GM21381 (cell line): Measurements from ENCODE around the gene RASAL2.

Experiments used
- ATAC-seq: cut with Tn5 transposase; IDR thresholded peaks from one replicate; pipeline ENCODE4 v1.9.1; 2021; ENCODE audit warnings: mild to moderate bottlenecking, moderate library complexity; ENCODE audit not compliant: unreplicated experiment

RASAL2 gene

DNA sequence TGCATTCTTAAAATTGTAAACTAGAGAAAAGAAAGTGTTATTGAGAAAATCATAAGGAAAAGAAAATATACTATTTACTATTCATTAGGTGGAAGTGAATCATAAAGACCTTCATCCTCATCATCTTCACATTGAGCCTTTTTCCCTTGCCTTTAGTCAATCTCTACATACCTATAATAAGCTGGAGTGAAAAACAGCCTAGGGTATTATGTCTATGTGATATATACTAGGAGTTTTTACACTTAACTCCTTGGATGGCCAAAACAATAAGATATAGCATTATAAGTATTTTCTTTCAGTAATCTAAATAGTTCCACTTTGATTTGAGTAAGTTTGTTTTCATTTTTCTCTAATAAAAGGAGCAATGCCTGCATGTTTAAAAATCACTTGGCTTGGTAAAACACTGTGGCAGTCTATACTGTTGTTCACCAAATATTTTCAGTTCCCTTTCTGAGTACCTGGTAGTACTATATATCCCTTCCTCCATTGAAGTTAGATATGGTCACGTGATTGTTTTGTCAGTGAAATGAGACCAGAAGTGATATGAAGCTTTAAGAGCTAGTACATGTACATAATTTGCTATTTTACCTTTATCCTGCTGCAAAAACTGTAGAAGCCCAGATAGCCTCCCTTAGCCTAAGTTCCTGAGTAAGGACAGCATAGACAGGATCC is 324.5 kb downstream of the RASAL2 start:
- ATAC-seq, result peak; percentile 91

GRCh38 chr1:178434360-178434759 is 340.5 kb downstream of the RASAL2 start:
- no peak for ATAC-seq

DNA sequence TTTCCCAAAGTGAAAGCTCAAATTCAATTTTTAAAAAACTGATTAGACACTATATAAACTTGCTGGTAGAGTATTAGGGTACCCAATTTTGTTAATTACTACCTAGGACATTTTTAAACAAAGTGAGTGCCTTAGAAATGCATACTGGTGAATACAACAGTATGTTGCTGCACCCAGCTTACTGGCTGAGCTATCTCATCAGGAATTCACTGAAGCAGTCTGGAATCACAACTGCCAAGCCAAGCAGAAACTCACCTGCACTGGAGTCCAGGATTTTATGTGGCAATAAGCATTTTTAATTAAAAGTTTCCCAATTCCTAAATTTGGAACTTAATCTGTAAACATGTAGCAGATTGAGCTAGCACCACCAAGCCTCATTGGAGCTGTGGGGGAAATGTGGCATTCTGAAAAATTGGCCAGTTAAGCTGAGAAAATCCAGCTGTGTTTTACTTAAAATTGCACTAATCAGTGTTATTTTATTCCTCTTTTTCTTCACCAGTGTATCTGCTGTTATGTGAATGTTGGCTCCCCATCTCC is 341.1 kb downstream of the RASAL2 start:
- no peak for ATAC-seq

GRCh38 chr1:178436899-178437298 is 343.0 kb downstream of the RASAL2 start:
- no peak for ATAC-seq

GRCh38 chr1:178438432-178438831 is 344.5 kb downstream of the RASAL2 start:
- ATAC-seq, result no peak

DNA sequence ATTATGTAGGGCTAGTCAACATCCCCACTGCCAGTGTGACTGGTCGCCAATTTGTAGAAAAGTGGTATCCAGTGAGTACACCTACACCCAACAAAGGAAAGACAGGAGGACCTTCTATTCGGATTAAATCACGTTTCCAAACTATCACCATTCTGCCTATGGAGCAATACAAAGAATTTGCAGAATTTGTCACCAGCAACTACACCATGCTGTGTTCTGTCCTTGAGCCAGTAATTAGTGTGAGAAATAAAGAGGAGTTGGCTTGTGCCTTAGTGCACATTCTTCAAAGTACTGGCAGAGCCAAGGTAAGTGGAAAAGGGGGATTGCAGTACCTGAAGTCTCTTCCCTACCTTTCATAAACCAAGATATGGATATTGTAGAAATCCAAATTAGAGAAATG is 349.0 kb downstream of the RASAL2 start:
- ATAC-seq, result no peak

DNA sequence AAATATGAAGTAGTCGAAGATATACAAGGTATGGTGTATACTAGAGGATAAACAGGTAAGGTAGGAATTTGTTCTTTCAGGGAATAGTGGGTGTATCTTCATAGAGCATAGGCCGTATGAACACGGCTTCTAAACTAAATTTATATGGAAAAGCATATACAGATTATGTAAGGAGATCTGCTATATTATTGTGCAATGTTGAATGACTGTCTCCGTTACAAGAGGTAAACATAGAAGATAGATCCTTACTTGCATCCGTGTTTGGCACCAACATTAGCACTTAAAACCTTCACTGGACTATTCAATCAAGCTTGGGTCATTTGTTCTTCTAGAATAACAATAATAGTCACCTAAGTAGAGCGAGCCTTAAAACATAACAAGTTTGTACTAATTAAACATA is 357.0 kb downstream of the RASAL2 start:
- no peak for ATAC-seq

DNA sequence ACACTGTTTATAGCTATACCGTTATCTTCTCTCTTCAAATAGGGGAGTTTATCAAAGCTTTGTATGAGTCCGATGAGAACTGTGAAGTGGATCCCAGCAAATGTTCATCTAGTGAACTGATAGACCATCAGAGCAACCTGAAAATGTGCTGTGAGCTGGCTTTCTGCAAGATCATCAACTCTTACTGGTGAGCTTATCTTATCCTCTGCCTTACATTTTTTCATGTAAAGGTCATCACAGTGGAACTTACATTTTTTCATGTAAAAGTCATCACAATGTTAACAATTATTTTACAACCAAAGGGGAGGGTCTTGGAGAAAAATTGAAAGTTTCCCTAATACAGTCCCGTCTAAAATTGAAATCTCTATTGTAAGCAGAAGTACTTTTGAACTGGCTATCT is 357.6 kb downstream of the RASAL2 start:
- no peak for ATAC-seq

DNA sequence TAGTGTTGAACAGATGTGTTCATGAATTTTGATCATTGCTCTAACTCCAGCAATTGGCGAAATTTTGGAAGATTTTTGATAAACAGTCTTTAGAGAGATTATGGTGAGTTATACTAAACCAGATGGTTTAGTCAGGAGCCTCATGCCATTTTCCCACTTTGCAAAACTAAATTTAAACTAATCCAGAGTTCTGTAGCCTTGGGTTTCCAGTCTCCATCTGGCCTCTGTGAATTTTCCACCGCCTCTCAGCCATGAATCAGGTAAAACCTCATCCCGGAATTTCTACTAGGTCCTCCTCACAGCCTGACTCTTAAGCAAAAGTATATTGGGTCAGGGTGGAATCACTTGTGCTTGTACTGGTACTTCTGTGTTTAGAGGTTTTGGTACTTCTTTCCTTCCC is 358.1 kb downstream of the RASAL2 start:
- ATAC-seq, result no peak

GRCh38 chr1:178456472-178456871 is 362.6 kb downstream of the RASAL2 start:
- ATAC-seq, result no peak

- no peak for ATAC-seq
Measured at GRCh38 chr1:178457651-178458050, 363.7 kb downstream of the RASAL2 start.

GRCh38 chr1:178458203-178458602 is 364.3 kb downstream of the RASAL2 start:
- no peak for ATAC-seq

GRCh38 chr1:178461104-178461503 is 367.2 kb downstream of the RASAL2 start:
- ATAC-seq, result no peak

DNA sequence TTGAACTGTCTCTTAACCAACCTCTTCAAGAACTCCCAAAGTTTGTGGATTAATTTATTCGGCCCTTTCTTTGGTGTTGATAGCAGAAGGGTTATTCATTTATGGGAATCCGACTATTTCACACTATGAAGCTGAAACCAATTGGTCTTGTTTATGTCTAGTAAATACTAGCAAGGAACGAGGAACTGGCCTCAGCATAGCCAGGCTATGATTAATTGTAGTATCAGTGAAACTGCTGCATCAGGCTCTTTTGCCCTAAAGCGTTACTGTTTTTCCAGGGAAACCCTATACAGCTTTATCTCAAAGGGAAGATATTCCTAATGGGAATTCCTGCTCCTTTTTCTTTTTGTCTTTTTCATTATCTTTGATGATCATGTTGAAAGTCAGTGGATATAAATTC is 367.8 kb downstream of the RASAL2 start:
- ATAC-seq, result no peak

DNA sequence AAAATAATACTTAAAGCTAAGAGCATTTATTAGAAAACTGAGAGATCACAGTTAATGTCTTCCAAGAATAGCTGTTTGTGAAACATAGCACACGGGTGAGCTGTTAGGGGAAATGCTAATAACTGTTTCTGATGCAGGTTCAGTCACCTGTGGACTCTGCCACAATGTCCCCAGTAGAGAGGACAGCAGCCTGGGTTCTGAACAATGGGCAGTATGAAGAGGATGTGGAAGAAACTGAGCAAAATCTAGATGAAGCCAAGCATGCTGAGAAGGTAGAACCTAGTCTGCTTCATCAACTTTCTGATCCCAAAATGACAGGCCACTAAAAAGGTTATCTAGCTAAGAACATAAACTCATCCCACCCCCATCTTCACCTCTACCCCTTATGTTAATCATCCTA is 370.2 kb downstream of the RASAL2 start:
- ATAC-seq, result no peak

- no peak for ATAC-seq
Measured at GRCh38 chr1:178464566-178464965, 370.7 kb downstream of the RASAL2 start.

GRCh38 chr1:178465011-178465410 is 371.1 kb downstream of the RASAL2 start:
- no peak for ATAC-seq

GRCh38 chr1:178467837-178468236 is 373.9 kb downstream of the RASAL2 start:
- no peak for ATAC-seq

- ATAC-seq, result no peak
Measured at GRCh38 chr1:178470411-178470960, 376.6 kb downstream of the RASAL2 start.

GRCh38 chr1:178472531-178472930 is 378.6 kb downstream of the RASAL2 start:
- no peak for ATAC-seq

DNA sequence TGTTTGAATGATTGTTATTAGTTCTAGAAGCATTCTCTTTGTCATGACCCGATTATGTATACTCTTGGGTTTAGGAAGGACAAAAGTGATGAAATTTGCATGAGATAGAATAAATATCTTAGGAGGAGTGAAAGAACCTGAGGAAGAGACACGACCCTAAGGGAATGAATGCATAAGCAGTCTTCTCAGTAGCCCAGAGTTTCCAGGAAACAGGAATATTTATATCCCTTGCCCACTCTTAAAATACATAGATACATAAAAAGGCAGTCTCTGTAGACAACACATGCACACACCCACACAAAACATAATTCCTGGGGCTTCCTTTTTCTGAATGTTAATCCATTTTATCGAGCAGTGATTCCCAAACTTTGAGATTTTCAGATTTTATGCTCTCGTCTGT is 383.5 kb downstream of the RASAL2 start:
- ATAC-seq, result no peak

DNA sequence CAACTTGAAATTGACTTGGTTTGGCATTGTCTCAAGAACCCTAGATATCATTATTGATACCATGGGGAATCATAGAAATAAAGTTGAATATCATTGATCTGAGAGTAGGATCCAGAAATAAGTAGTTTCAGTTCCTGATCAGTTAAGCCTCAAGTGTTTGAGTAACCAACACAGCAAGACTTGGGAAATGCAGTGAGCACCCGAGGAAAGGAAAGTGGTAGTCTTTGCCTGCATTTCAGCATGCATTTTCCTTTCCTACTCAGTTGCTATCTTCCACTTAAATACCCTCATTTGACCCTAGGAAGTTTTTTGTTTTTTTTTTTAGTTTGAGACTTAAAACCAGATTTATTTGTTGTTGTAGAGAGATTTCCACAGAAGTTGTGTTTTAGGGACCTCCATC is 383.9 kb downstream of the RASAL2 start:
- ATAC-seq, result no peak
